ENCODE data around the gene RNF223. TPM values are rescaled to one million over a fixed set of nuclear protein-coding genes. Genes with fewer than 3 reads are reported as not detected.
"Not testable (repeated sequence)": the region's sequence is repeated elsewhere in the genome, so short reads cannot be mapped to it uniquely, and the experiment has no call there.

RNF223 gene
- total RNA-seq, 1 donor from 2014 or later = 9.0 TPM

DNA sequence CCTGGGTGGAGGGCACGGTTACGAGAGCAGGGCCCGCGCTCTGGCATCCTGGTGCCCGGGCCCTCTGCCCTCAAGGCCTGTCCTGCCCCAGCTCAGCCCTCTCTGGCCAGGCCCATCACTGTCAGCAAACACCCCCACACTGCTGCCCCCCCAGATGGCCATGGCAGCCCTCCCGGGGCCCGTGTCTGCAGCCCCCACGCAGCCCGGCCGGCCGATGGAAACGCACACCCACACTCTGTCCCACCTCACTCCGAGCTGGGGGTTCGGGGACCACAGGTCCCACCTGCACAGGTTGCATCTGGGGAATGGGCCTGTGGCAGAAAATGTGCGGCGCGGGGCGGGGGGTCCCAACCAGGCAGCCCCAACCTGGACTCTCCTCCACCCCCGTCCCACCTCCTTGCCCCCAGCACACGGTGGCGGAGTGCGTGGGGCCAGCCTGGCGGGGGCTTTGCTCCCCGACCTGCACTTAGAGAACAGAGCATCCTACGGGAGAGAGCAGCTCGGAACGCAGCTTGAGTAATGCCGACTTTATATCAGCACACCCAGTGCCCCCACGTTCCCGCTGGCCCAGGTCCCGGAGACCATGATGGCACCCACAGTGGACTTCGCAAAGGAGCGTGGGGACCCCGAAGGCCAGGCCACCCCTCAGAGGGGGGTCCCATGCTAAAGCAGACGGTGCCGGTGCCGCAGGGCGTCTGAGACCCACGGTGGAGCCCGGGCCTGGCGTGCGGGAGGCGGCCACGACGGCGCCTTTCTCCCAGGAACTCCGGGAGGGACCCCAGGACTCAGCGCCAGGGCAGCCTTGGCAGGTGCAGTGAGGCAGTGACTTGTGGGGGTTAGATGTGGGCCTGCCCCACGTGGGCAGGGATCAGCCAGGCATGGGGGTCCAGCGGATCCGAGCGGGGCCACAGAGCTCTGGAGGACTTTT lies 7.5 kb upstream of the RNF223 start:
- TF ChIP-seq, protein P1, sequence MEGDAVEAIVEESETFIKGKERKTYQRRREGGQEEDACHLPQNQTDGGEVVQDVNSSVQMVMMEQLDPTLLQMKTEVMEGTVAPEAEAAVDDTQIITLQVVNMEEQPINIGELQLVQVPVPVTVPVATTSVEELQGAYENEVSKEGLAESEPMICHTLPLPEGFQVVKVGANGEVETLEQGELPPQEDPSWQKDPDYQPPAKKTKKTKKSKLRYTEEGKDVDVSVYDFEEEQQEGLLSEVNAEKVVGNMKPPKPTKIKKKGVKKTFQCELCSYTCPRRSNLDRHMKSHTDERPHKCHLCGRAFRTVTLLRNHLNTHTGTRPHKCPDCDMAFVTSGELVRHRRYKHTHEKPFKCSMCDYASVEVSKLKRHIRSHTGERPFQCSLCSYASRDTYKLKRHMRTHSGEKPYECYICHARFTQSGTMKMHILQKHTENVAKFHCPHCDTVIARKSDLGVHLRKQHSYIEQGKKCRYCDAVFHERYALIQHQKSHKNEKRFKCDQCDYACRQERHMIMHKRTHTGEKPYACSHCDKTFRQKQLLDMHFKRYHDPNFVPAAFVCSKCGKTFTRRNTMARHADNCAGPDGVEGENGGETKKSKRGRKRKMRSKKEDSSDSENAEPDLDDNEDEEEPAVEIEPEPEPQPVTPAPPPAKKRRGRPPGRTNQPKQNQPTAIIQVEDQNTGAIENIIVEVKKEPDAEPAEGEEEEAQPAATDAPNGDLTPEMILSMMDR (IDR thresholded peaks at IDR 0.05; ENCODE audit: insufficient read depth, low read length, severe bottlenecking) = no peak
- no peaks in the 10 kb centered on the region for H3K27me3 ChIP-seq (ENCODE audit: control insufficient read depth, insufficient read depth, low read length)
- H3K36me3 ChIP-seq (ENCODE audit: control insufficient read depth, insufficient read depth, low read length) = no peaks in the 10 kb centered on the region
- no peak overlapping the region for H3K4me3 ChIP-seq (ENCODE audit: low read depth, low read length)
- no peak for FAIRE-seq
- DNase-seq (ENCODE audit: low read depth) = no peak

DNA sequence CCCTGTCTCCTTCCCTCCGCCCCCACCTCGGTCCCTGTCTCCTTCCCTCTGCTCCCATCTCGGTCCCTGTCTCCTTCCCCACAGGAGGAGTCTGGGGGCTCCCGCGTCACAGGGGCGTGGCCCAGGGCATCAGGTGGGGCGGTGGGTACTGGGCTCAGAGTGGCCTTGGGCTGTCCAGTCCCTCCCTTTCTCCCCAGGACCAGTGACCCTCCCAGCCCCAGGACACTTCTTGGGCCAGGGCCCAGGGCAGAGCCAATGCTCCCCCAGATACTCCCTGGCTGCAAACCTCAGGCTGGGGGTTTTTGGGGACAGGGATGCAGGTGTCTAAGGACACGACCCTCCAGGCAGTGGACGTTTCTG lies 6.8 kb upstream of the RNF223 start:
- no peak for FAIRE-seq
- no peaks in the 10 kb centered on the region for H3K36me3 ChIP-seq (ENCODE audit: control insufficient read depth, insufficient read depth, low read length)
- TF ChIP-seq, protein P1 (IDR thresholded peaks at IDR 0.05; ENCODE audit: insufficient read depth, low read length, severe bottlenecking) = no peak
- H3K4me3 ChIP-seq (ENCODE audit: low read depth, low read length) = no peak overlapping the region
- H3K27me3 ChIP-seq (ENCODE audit: control insufficient read depth, insufficient read depth, low read length) = no peaks in the 10 kb centered on the region
- no peak for DNase-seq (ENCODE audit: low read depth)

DNA sequence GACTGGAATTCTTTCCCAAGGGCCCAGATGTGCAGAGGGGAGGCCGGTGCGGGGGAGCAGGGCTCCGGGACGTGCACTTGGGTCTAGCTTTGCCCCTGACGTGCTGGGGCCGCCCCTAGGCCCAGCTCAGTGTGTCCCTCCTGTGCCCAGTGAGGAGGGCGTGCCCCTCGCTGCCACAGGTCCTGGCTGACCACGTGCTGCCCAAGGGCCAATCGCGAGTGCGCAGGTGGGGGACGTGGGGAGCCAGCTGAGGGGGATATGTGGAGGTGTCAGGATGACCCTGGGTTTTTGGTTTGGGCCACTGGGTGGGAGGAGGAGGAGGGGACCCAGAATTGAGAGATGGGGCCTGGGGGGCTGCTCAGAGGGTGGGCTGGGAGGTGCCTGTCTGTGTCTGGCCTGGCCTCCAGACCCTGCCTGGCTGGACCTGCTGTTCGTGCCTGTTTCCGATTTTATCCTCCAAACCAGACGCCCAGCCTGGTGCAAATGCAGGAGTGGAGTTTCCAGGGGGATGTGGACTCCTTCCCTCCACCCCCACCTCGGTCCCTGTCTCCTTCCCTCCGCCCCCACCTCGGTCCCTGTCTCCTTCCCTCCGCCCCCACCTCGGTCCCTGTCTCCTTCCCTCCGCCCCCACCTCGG lies 6.1 kb upstream of the RNF223 start:
- H3K27me3 ChIP-seq (ENCODE audit: control insufficient read depth, insufficient read depth, low read length) = no peaks in the 10 kb centered on the region
- no peaks in the 10 kb centered on the region for H3K36me3 ChIP-seq (ENCODE audit: control insufficient read depth, insufficient read depth, low read length)
- DNase-seq (ENCODE audit: low read depth) (peak; percentile 20), FAIRE-seq (no peak)
- TF ChIP-seq, protein P1 (IDR thresholded peaks at IDR 0.05; ENCODE audit: insufficient read depth, low read length, severe bottlenecking) = no peak
- H3K4me3 ChIP-seq (ENCODE audit: low read depth, low read length) = peak overlapping the region; percentile 25

DNA sequence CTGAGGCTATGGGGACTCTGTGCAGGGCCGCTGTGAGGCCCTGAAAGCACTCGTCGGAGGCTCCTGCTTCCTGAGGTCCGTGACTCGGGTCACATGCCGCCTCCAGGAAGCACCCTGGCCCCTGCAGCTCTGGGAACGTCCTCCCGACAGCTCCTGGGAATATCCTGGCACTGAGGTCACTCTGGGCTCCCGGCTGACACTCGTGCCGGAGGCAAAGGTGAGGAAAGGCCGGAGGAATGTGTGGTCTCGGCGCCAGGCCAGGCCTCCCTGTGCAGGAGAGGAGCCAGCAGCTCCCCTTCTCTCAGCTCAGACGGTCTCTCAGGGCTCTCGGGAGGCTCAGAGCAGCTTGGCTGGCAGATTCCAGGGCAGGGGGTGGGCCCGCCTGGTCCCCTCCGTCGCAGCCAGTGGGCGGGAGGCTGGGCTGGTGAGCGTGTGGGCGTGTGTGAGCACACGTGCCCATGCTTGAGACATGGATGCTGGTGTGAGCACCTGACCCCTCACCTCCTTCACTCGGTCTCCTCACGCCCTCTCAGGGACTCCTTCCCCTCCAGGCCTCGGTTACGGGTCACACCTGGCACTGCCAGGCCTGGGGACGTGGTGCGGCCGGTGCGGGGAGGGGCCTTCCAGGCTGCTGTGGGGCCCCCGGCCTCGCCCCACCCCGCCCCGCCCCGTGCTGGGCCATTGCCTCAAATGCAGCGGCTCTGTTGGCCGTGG lies 5.5 kb upstream of the RNF223 start:
- TF ChIP-seq, protein P1 (IDR thresholded peaks at IDR 0.05; ENCODE audit: insufficient read depth, low read length, severe bottlenecking) = no peak
- no peak for FAIRE-seq

DNA sequence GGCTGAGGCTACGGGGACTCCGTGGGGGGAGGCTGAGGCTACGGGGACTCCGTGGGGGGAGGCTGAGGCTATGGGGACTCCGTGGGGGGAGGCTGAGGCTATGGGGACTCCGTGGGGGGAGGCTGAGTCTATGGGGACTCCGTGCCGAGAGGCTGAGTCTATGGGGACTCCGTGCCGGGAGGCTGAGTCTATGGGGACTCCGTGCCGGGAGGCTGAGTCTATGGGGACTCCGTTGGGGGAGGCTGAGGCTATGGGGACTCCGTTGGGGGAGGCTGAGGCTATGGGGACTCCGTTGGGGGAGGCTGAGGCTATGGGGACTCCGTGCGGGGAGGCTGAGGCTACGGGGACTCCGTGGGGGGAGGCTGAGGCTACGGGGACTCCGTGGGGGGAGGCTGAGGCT lies 3.3 kb upstream of the RNF223 start:
- DNase-seq (ENCODE audit: low read depth) = not testable (repeated sequence)

More for the DNA sequence above, 5.5 kb upstream of the RNF223 start:
- Histone ChIP-seq H3K36me3 (ENCODE audit: control insufficient read depth, insufficient read depth, low read length) (no peaks in the 10 kb centered on the region), H3K4me3 (ENCODE audit: low read depth, low read length) (peak overlapping the region; percentile 25), H3K27me3 (ENCODE audit: control insufficient read depth, insufficient read depth, low read length) (no peaks in the 10 kb centered on the region)
- peak; percentile 78 for DNase-seq (ENCODE audit: low read depth)

More for the DNA sequence above, 3.3 kb upstream of the RNF223 start:
- not testable (repeated sequence) for H3K4me3 ChIP-seq (ENCODE audit: low read depth, low read length); H3K27me3 ChIP-seq (ENCODE audit: control insufficient read depth, insufficient read depth, low read length); H3K36me3 ChIP-seq (ENCODE audit: control insufficient read depth, insufficient read depth, low read length); FAIRE-seq

All from bronchial epithelial cell (primary cell).